Measurements from ENCODE around the gene SERBP1. TPM values are rescaled to one million over a fixed set of nuclear protein-coding genes. Genes with fewer than 3 reads are reported as not detected.

The SERBP1 gene
- total and polyA plus RNA-seq, 2 of the 8 experiments (the other 6 are each of a cell fraction or from before 2014, with no cell fraction given): 229 to 536 TPM

DNA sequence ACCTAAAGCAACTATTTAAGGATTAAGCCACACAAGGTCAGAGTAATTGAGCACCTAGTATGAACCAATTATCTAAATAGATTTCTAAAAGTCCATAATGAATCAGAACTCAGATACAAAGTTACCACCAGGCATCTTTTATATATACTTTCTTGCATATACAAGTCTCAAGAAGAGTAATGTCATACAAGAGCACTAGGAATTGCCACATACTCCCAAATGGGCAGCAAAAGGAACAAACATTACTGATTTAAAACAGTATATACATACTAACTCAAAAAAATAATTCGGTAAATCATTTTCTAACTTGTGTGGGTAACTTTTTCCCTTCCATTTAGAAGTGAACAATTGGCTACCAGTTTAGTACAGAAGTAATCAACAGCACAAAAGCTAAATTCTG lies 22.1 kb downstream of the SERBP1 start (continued):
- TF ChIP-seq, protein P1, sequence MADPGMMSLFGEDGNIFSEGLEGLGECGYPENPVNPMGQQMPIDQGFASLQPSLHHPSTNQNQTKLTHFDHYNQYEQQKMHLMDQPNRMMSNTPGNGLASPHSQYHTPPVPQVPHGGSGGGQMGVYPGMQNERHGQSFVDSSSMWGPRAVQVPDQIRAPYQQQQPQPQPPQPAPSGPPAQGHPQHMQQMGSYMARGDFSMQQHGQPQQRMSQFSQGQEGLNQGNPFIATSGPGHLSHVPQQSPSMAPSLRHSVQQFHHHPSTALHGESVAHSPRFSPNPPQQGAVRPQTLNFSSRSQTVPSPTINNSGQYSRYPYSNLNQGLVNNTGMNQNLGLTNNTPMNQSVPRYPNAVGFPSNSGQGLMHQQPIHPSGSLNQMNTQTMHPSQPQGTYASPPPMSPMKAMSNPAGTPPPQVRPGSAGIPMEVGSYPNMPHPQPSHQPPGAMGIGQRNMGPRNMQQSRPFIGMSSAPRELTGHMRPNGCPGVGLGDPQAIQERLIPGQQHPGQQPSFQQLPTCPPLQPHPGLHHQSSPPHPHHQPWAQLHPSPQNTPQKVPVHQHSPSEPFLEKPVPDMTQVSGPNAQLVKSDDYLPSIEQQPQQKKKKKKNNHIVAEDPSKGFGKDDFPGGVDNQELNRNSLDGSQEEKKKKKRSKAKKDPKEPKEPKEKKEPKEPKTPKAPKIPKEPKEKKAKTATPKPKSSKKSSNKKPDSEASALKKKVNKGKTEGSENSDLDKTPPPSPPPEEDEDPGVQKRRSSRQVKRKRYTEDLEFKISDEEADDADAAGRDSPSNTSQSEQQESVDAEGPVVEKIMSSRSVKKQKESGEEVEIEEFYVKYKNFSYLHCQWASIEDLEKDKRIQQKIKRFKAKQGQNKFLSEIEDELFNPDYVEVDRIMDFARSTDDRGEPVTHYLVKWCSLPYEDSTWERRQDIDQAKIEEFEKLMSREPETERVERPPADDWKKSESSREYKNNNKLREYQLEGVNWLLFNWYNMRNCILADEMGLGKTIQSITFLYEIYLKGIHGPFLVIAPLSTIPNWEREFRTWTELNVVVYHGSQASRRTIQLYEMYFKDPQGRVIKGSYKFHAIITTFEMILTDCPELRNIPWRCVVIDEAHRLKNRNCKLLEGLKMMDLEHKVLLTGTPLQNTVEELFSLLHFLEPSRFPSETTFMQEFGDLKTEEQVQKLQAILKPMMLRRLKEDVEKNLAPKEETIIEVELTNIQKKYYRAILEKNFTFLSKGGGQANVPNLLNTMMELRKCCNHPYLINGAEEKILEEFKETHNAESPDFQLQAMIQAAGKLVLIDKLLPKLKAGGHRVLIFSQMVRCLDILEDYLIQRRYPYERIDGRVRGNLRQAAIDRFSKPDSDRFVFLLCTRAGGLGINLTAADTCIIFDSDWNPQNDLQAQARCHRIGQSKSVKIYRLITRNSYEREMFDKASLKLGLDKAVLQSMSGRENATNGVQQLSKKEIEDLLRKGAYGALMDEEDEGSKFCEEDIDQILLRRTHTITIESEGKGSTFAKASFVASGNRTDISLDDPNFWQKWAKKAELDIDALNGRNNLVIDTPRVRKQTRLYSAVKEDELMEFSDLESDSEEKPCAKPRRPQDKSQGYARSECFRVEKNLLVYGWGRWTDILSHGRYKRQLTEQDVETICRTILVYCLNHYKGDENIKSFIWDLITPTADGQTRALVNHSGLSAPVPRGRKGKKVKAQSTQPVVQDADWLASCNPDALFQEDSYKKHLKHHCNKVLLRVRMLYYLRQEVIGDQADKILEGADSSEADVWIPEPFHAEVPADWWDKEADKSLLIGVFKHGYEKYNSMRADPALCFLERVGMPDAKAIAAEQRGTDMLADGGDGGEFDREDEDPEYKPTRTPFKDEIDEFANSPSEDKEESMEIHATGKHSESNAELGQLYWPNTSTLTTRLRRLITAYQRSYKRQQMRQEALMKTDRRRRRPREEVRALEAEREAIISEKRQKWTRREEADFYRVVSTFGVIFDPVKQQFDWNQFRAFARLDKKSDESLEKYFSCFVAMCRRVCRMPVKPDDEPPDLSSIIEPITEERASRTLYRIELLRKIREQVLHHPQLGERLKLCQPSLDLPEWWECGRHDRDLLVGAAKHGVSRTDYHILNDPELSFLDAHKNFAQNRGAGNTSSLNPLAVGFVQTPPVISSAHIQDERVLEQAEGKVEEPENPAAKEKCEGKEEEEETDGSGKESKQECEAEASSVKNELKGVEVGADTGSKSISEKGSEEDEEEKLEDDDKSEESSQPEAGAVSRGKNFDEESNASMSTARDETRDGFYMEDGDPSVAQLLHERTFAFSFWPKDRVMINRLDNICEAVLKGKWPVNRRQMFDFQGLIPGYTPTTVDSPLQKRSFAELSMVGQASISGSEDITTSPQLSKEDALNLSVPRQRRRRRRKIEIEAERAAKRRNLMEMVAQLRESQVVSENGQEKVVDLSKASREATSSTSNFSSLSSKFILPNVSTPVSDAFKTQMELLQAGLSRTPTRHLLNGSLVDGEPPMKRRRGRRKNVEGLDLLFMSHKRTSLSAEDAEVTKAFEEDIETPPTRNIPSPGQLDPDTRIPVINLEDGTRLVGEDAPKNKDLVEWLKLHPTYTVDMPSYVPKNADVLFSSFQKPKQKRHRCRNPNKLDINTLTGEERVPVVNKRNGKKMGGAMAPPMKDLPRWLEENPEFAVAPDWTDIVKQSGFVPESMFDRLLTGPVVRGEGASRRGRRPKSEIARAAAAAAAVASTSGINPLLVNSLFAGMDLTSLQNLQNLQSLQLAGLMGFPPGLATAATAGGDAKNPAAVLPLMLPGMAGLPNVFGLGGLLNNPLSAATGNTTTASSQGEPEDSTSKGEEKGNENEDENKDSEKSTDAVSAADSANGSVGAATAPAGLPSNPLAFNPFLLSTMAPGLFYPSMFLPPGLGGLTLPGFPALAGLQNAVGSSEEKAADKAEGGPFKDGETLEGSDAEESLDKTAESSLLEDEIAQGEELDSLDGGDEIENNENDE (IDR thresholded peaks at IDR 0.05; ENCODE audit: insufficient replicate concordance, low read length): no peak
- TF ChIP-seq RAD21 (IDR thresholded peaks at IDR 0.05 in 1 of 2, conservative IDR thresholded peaks at IDR 0.05 in 1 of 2; ENCODE audit: low read depth in 2 of 2, low read length in 2 of 2) (no peak), SP2 (IDR thresholded peaks at IDR 0.05; ENCODE audit: low read length) (no peak), BCL11A (IDR thresholded peaks at IDR 0.05; ENCODE audit: low read depth in 2 of 2, low read length in 2 of 2) (no peak), YY1 (IDR thresholded peaks at IDR 0.05; ENCODE audit: low read depth, low read length) (no peak), CTBP2 (IDR thresholded peaks at IDR 0.05; ENCODE audit: borderline replicate concordance, insufficient read depth, insufficient read length, low read length) (no peak), ZNF274 (IDR thresholded peaks at IDR 0.05; ENCODE audit: borderline replicate concordance, extremely low read depth, low read length) (no peak), ASH2L (IDR thresholded peaks at IDR 0.05; ENCODE audit: low read length) (no peak), CHD2 (IDR thresholded peaks at IDR 0.05; ENCODE audit: low read length) (no peak), RFX5 (IDR thresholded peaks at IDR 0.05; ENCODE audit: borderline replicate concordance, low read depth, low read length) (no peak), POLR2A (IDR thresholded peaks at IDR 0.05; ENCODE audit: control extremely low read depth in 1 of 2, low read depth in 2 of 2, low read length in 2 of 2) (no peak)
- TF ChIP-seq, protein P2, sequence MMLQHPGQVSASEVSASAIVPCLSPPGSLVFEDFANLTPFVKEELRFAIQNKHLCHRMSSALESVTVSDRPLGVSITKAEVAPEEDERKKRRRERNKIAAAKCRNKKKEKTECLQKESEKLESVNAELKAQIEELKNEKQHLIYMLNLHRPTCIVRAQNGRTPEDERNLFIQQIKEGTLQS (IDR thresholded peaks at IDR 0.05; ENCODE audit: insufficient read depth, low read depth, low read length): no peak
